Osteoblast (primary cell): ENCODE results near the gene STOX1. TPM values are rescaled to one million over a fixed set of nuclear protein-coding genes. Genes with fewer than 3 reads are reported as not detected.

ENCODE experiments used
- DNase-seq: peaks from one replicate; pipeline ENCODE4 v3.0.0; 2011; ENCODE audit warnings: low spot score, mixed read lengths; ENCODE audit not compliant: insufficient read length; ENCODE audit errors: missing footprints
- H2AFZ ChIP-seq: 2 replicates; pipeline ENCODE4 v1.6.0; 2011; ENCODE audit warnings: mild to moderate bottlenecking, low read length
- H3K27ac ChIP-seq: 2 replicates; pipeline ENCODE4 v1.5.1; 2011; ENCODE audit warnings: mild to moderate bottlenecking, low read depth, low read length, moderate library complexity
- H3K27me3 ChIP-seq: 2 replicates; pipeline ENCODE4 v1.6.0; 2012; ENCODE audit warnings: mild to moderate bottlenecking, control low read depth, inconsistent platforms, low read length, moderate library complexity; ENCODE audit not compliant: insufficient read depth
- H3K36me3 ChIP-seq: 2 replicates; pipeline ENCODE4 v1.5.1; 2011; ENCODE audit warnings: mild to moderate bottlenecking, low read length, control low read depth, moderate library complexity; ENCODE audit not compliant: insufficient read depth
- H3K4me1 ChIP-seq: 2 replicates; pipeline ENCODE4 v1.5.1; 2011; ENCODE audit warnings: mild to moderate bottlenecking, low read length, control low read depth, moderate library complexity; ENCODE audit not compliant: insufficient read depth
- H3K4me2 ChIP-seq: 2 replicates; pipeline ENCODE4 v1.6.0; 2011; ENCODE audit warnings: mild to moderate bottlenecking, low read length; ENCODE audit not compliant: insufficient read depth
- H3K4me3 ChIP-seq: fragments of 200-600 bp; sonication (generic); 3 replicates; pipeline ENCODE4 v1.5.1; 2012; ENCODE audit warnings: mild to moderate bottlenecking, low read length, inconsistent platforms; ENCODE audit not compliant: insufficient read depth
- H3K79me2 ChIP-seq: 2 replicates; pipeline ENCODE4 v1.6.0; 2012; ENCODE audit warnings: mild to moderate bottlenecking, low read length, control low read depth, inconsistent platforms; ENCODE audit not compliant: insufficient read depth
- H3K9me3 ChIP-seq: 2 replicates; pipeline ENCODE4 v1.5.1; 2011; ENCODE audit warnings: low read depth, low read length, control low read depth
- H4K20me1 ChIP-seq: 2 replicates; pipeline ENCODE4 v1.6.0; 2012; ENCODE audit warnings: mild to moderate bottlenecking, low read length, control low read depth; ENCODE audit not compliant: insufficient read depth
- total RNA-seq: library from RNA; depleted of rRNA; stranded (reverse); fragments of >200 nt; gene quantifications from 2 replicates; pipeline ENCODE4 v1.2.3, GENCODE V29; 2012
- TF ChIP-seq, protein P1 (sequence below): IDR thresholded peaks from 2 replicates; pipeline ENCODE4 v1.5.1; 2011; ENCODE audit warnings: mild to moderate bottlenecking, low read depth, low read length, moderate library complexity; ENCODE audit errors: extremely low read depth

The STOX1 gene
- total RNA-seq, 1 donor: under 0.01 TPM

DNA sequence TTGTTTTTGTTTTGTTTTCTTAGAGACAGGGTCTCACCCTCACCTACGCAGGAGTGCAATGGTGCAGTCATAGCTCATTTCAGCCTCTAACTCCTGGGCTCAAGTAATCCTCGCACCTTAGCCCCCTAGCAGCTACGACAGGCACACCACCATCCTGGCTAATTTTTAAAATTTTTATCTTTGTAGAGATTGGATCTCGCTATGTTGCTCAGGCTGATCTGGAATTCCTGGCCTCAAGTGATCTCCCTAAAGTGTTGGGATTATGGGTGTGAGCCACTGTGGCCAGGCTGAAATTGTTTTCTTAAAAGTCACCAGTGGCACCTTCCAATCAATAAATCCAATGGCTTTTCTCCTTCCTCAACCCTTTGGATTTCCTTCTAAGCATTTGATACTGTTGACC, 52.9 kb downstream of the STOX1 start:
- Histone ChIP-seq H3K4me3 (no peak overlapping the region), H3K79me2 (no peaks in the 10 kb centered on the region), H3K27ac (no peak overlapping the region), H3K4me2 (no peak overlapping the region), H2AFZ (no peak overlapping the region), H4K20me1 (no peaks in the 10 kb centered on the region), H3K36me3 (no peaks in the 10 kb centered on the region), H3K9me3 (no peaks in the 10 kb centered on the region), H3K27me3 (peaks cover 10% of the 10 kb centered on the region), H3K4me1 (no peaks in the 10 kb centered on the region)
- no peak for DNase-seq
- TF ChIP-seq, protein P1, sequence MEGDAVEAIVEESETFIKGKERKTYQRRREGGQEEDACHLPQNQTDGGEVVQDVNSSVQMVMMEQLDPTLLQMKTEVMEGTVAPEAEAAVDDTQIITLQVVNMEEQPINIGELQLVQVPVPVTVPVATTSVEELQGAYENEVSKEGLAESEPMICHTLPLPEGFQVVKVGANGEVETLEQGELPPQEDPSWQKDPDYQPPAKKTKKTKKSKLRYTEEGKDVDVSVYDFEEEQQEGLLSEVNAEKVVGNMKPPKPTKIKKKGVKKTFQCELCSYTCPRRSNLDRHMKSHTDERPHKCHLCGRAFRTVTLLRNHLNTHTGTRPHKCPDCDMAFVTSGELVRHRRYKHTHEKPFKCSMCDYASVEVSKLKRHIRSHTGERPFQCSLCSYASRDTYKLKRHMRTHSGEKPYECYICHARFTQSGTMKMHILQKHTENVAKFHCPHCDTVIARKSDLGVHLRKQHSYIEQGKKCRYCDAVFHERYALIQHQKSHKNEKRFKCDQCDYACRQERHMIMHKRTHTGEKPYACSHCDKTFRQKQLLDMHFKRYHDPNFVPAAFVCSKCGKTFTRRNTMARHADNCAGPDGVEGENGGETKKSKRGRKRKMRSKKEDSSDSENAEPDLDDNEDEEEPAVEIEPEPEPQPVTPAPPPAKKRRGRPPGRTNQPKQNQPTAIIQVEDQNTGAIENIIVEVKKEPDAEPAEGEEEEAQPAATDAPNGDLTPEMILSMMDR: no peak

DNA sequence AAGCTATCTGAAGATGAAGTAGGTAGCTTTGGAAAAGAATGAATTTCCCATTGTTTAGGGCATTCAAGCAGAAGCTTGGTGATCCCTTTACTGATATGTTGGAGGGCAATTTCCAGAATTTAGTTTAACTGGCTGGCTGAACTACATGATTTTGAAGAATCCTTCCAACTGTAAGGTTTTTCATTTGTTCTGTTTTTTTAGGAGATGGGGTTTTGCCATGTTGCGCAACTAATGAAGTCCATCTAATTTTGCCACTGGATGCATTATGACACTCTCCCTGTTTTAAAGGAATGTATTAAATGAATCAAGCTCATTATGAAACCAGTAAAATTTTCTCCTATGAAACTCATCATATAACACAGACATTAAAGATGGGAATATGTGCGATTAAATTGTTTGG, 67.7 kb downstream of the STOX1 start:
- no peaks in the 10 kb centered on the region for H3K27me3 ChIP-seq
- DNase-seq: no peak

DNA sequence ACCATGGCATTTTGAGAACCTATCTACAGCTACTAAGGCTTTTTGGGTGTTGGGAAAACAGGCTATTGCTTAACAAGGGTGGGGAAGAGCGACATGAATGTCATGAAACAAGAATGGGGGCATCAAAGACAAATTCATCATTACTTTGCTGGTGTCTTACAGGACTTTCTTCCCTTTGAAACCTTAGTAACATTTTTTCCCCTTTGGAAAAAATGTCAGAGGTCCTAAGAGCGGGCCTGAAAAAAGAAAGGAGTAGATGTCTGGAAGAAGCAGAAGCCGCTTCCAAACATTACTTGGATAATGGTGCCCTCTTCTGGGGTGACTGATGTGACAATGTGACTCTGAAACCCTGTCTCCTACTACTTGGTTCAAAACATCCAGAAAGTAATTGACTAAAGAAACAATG, 70.0 kb downstream of the STOX1 start:
- H3K9me3 ChIP-seq: no peaks in the 10 kb centered on the region
- H3K27me3 ChIP-seq: no peaks in the 10 kb centered on the region
- peaks cover 12% of the 10 kb centered on the region for H3K79me2 ChIP-seq
- H3K4me3 ChIP-seq: no peak overlapping the region
- no peaks in the 10 kb centered on the region for H3K36me3 ChIP-seq
- peak; percentile 73 for DNase-seq
- no peak overlapping the region for H3K27ac ChIP-seq
- no peak overlapping the region for H3K4me2 ChIP-seq
- H2AFZ ChIP-seq: peak overlapping the region; percentile 81
- no peaks in the 10 kb centered on the region for H4K20me1 ChIP-seq
- TF ChIP-seq, protein P1: peak; percentile 70
- peaks cover 12% of the 10 kb centered on the region for H3K4me1 ChIP-seq

More for the DNA sequence above, 67.7 kb downstream of the STOX1 start:
- H3K36me3 ChIP-seq: no peaks in the 10 kb centered on the region
- no peaks in the 10 kb centered on the region for H3K9me3 ChIP-seq
- TF ChIP-seq, protein P1: no peak
- H3K4me3 ChIP-seq: no peak overlapping the region
- H3K4me2 ChIP-seq: no peak overlapping the region
- no peaks in the 10 kb centered on the region for H4K20me1 ChIP-seq
- H3K79me2 ChIP-seq: no peaks in the 10 kb centered on the region
- peaks cover 2% of the 10 kb centered on the region for H3K4me1 ChIP-seq
- H3K27ac ChIP-seq: no peak overlapping the region
- no peak overlapping the region for H2AFZ ChIP-seq

DNA sequence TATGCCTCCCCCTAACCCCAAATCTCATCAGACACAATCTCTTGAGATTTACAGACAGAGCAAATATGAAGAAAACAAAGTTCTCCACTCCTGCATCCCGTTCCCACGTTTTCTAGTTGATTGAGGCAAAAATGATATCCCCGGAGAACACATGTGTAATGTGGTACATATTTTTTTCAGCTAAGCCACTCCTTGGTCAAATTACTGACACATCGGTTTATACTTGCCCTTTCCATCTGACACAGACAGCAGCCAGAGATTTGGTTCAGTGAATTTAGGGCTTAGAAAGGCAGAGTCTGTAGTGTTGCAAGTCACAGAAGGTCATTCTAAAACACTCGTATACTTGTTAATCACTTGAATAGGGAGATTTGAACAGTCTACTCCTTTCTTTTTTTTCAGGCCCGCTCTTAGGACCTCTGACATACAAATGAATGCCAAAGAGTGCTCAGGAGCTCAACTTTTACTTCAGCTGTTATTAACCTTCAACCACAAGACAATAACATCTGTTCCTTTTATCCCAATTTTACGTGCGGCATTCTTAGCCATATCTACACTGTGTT, 71.9 kb downstream of the STOX1 start:
- H3K36me3 ChIP-seq: no peaks in the 10 kb centered on the region
- H3K27me3 ChIP-seq: no peaks in the 10 kb centered on the region
- no peak overlapping the region for H3K27ac ChIP-seq
- no peak overlapping the region for H3K4me3 ChIP-seq
- H3K79me2 ChIP-seq: peaks cover 31% of the 10 kb centered on the region
- H3K4me2 ChIP-seq: no peak overlapping the region
- H3K9me3 ChIP-seq: no peaks in the 10 kb centered on the region
- peaks cover 3% of the 10 kb centered on the region for H4K20me1 ChIP-seq
- TF ChIP-seq, protein P1: no peak
- peak overlapping the region; percentile 81 for H2AFZ ChIP-seq
- peak; percentile 6 for DNase-seq
- peaks cover 19% of the 10 kb centered on the region for H3K4me1 ChIP-seq
